Stomach (tissue), 4 donors: ENCODE data around the gene LRMDA.

Experiments
- CTCF ChIP-seq, 7 experiments: fragments of 450-650 bp in 4 of 7; fragments of 200-600 bp in 3 of 7; sonication (generic) in 3 of 7; IDR thresholded peaks; one replicate each; pipeline ENCODE4 v1.5.1; 2016 to 2019; ENCODE audit warnings: antibody characterized with exemption in 7 of 7, control low read depth in 2 of 7, mild to moderate bottlenecking in 1 of 7
- POLR2AphosphoS5 ChIP-seq, 3 donors: sonication (generic); formaldehyde crosslinking; IDR thresholded peaks; one replicate each; pipeline ENCODE4 v1.6.1; 2016; ENCODE audit warnings: antibody characterized with exemption in 3 of 3

- TF ChIP-seq CTCF (IDR thresholded peaks at IDR 0.05), result no peak
- no peak for TF ChIP-seq POLR2AphosphoS5 (IDR thresholded peaks at IDR 0.05)
Measured at GRCh38 chr10:75654772-75655171, 223.3 kb downstream of the LRMDA start.
